ACC112 (cell line): ENCODE measurements around the gene CCDC116.
"Not testable (repeated sequence)": the region's sequence is repeated elsewhere in the genome, so short reads cannot be mapped to it uniquely, and the experiment has no call there.

ENCODE experiments used
- H2AFZ ChIP-seq: fragments of 200-600 bp; sonication (generic); one replicate; pipeline ENCODE4 v1.6.0; 2017; ENCODE audit warnings: antibody characterized with exemption, low read length; ENCODE audit not compliant: unreplicated experiment
- H3K27ac ChIP-seq: fragments of 200-600 bp; sonication (generic); 2 replicates; pipeline ENCODE4 v1.5.1; 2014; ENCODE audit warnings: low read depth, mild to moderate bottlenecking, antibody characterized with exemption, low read length, moderate library complexity
- H3K27me3 ChIP-seq: fragments of 200-600 bp; sonication (generic); 2 replicates; pipeline ENCODE4 v1.6.1; 2014; ENCODE audit warnings: mild to moderate bottlenecking, antibody characterized with exemption, low read length, moderate library complexity, mixed read lengths; ENCODE audit not compliant: insufficient read depth
- H3K36me3 ChIP-seq: fragments of 200-600 bp; sonication (generic); 2 replicates; pipeline ENCODE4 v1.6.1; 2016; ENCODE audit warnings: mild to moderate bottlenecking, antibody characterized with exemption, low read length, moderate library complexity, mixed read lengths; ENCODE audit not compliant: insufficient read depth
- H3K4me1 ChIP-seq: fragments of 200-600 bp; sonication (generic); one replicate; pipeline ENCODE4 v1.6.1; 2016; ENCODE audit warnings: low read length, mixed read lengths; ENCODE audit not compliant: insufficient read depth, unreplicated experiment, control insufficient read depth
- H3K4me3 ChIP-seq: fragments of 200-600 bp; sonication (generic); 2 replicates; pipeline ENCODE4 v1.5.1; 2014; ENCODE audit warnings: mild to moderate bottlenecking, low read depth, low read length
- H3K79me2 ChIP-seq: fragments of 200-600 bp; sonication (generic); one replicate; pipeline ENCODE4 v1.6.0; 2016; ENCODE audit warnings: low read length; ENCODE audit not compliant: control insufficient read depth, unreplicated experiment, insufficient read depth

CCDC116 gene

GRCh38 chr22:21611210-21611977 lies 21.2 kb upstream of the CCDC116 start:
- H3K79me2 ChIP-seq: peaks cover 63% of the 10 kb centered on the region
- no peaks in the 10 kb centered on the region for H3K27me3 ChIP-seq

GRCh38 chr22:21612858-21613257 lies 19.7 kb upstream of the CCDC116 start:
- no peaks in the 10 kb centered on the region for H3K4me1 ChIP-seq
- H3K4me3 ChIP-seq: no peak overlapping the region
- no peaks in the 10 kb centered on the region for H3K27me3 ChIP-seq
- no peak overlapping the region for H2AFZ ChIP-seq
- H3K27ac ChIP-seq: no peak overlapping the region
- peaks cover 54% of the 10 kb centered on the region for H3K79me2 ChIP-seq
- no peaks in the 10 kb centered on the region for H3K36me3 ChIP-seq

More at GRCh38 chr22:21611210-21611977, 21.2 kb upstream of the CCDC116 start:
- Histone ChIP-seq H3K4me1 (no peaks in the 10 kb centered on the region), H3K4me3 (no peak overlapping the region), H3K27ac (no peak overlapping the region), H3K36me3 (no peaks in the 10 kb centered on the region), H2AFZ (no peak overlapping the region)

GRCh38 chr22:21613553-21614233 lies 18.9 kb upstream of the CCDC116 start:
- H3K27me3 ChIP-seq: no peaks in the 10 kb centered on the region
- H3K79me2 ChIP-seq: peaks cover 52% of the 10 kb centered on the region
- H3K4me3 ChIP-seq: no peak overlapping the region
- H3K4me1 ChIP-seq: no peaks in the 10 kb centered on the region
- no peaks in the 10 kb centered on the region for H3K36me3 ChIP-seq
- H2AFZ ChIP-seq: no peak overlapping the region
- no peak overlapping the region for H3K27ac ChIP-seq

DNA sequence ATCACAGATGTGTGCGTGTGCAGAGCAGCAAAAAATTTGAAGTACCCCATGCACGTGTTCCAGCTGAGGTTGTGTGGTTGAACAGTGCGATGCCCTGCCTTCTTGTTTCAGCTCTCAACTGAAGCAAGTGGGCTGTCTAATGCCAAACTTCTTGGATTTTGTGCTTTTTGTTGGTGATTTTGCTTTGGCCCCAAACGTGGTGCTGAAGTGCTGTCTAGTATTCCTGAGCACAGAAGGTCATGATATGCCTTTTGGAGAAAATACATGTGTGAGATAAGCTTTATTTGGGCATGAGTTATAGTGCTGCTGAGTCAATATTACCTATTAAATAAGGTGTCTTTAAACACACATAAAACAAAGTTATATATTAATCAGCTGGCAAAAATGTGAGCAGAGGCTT lies 16.8 kb upstream of the CCDC116 start:
- Histone ChIP-seq H3K79me2 (peaks cover 50% of the 10 kb centered on the region), H3K27ac (no peak overlapping the region), H2AFZ (no peak overlapping the region), H3K27me3 (no peaks in the 10 kb centered on the region), H3K4me1 (no peaks in the 10 kb centered on the region), H3K36me3 (no peaks in the 10 kb centered on the region), H3K4me3 (no peak overlapping the region)

DNA sequence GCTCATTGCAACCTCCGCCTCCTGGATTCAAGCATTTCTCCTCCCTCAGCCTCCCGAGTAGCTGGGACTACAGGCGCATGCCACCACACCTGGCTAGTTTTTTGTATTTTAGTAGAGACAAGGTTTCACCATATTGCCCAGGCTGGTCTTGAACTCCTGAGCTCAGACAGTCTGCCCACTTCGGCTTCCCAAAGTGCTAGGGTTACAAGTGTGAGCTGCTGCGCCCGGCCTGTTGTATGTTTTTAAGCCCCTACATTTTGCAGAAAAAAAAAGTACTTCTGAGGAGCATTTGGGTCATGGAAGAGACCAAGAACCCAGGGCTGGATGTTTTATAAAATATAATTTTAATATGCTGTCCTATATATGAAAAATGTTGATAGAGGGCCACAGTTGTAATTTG lies 15.2 kb upstream of the CCDC116 start:
- H2AFZ ChIP-seq, H3K27me3 ChIP-seq, H3K27ac ChIP-seq, H3K4me1 ChIP-seq, H3K4me3 ChIP-seq, H3K36me3 ChIP-seq: not testable (repeated sequence)
- H3K79me2 ChIP-seq: peaks cover 44% of the 10 kb centered on the region

- H3K4me1 ChIP-seq: no peaks in the 10 kb centered on the region
- no peaks in the 10 kb centered on the region for H3K27me3 ChIP-seq
- no peak overlapping the region for H2AFZ ChIP-seq
- H3K79me2 ChIP-seq: peaks cover 22% of the 10 kb centered on the region
- no peaks in the 10 kb centered on the region for H3K36me3 ChIP-seq
- H3K4me3 ChIP-seq: no peak overlapping the region
- H3K27ac ChIP-seq: no peak overlapping the region
Observed at GRCh38 chr22:21621025-21621424, 11.5 kb upstream of the CCDC116 start.

DNA sequence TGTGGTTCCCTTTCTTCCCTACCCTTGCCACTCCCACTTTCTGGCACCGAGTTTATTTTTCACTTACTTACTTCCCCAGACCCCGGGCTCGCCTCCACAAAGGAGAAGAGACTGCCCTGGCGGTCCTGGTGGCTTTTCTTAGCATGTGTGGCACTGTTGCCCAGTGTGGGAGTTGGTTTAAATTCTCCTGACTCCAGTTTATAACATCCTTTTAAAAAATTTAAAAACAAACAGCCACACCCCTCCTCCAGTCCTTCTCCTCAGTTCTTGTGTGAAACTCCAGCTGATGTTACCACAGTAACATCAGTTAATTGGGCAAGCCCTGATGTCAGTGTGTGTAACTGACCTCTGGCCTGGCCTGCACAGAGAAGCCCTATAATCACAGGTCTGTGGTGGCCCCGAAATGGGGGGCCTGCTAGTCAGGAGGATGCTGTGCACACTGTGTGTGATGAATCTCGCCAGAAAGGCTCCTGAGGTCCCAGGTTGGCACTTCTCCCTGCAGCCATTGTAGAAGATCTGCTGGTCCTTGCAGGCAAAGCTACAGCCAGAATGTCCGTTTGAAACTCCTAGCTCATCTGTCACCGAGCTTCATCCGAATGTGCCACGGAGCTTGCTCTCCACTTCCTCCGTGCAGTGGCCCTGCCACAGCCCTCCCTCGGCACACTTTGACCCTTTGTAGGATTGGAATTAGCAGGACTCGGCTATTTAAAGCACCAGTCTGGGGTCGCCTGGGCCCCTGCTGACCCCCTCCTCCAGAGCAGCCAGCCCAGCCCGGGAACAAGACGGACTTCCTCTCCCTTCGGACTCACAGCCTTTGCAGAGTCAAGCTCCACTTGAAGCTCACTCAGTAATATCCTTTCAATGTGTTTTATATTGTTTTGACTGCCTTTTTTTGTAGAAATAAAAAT lies 10.3 kb upstream of the CCDC116 start:
- Histone ChIP-seq H2AFZ (no peak overlapping the region), H3K36me3 (no peaks in the 10 kb centered on the region), H3K4me1 (no peaks in the 10 kb centered on the region), H3K4me3 (no peak overlapping the region), H3K27me3 (no peaks in the 10 kb centered on the region), H3K27ac (no peak overlapping the region), H3K79me2 (peaks cover 23% of the 10 kb centered on the region)

- no peaks in the 10 kb centered on the region for H3K27me3 ChIP-seq
- H2AFZ ChIP-seq: no peak overlapping the region
- no peaks in the 10 kb centered on the region for H3K36me3 ChIP-seq
- H3K4me1 ChIP-seq: no peaks in the 10 kb centered on the region
- H3K27ac ChIP-seq: no peak overlapping the region
- H3K4me3 ChIP-seq: no peak overlapping the region
- peaks cover 24% of the 10 kb centered on the region for H3K79me2 ChIP-seq
Observed at GRCh38 chr22:21622919-21623647, 9.5 kb upstream of the CCDC116 start.

DNA sequence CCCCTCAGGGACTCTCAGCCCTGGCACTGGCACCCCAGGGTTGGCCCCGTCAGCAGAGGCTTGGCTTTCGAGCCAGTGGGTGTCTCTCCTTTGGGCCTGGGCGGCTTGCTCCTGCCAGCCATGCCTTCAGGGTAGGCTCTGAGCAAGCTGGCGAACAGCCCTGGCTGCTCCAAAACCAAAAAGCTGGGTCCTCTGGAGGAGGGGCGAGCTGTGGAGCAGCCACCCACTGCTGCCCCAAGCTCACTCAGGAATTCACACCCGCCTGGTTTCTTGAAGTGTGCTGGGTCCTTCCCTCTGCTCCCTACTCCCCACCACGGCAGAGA lies 9.0 kb upstream of the CCDC116 start:
- no peaks in the 10 kb centered on the region for H3K27me3 ChIP-seq

DNA sequence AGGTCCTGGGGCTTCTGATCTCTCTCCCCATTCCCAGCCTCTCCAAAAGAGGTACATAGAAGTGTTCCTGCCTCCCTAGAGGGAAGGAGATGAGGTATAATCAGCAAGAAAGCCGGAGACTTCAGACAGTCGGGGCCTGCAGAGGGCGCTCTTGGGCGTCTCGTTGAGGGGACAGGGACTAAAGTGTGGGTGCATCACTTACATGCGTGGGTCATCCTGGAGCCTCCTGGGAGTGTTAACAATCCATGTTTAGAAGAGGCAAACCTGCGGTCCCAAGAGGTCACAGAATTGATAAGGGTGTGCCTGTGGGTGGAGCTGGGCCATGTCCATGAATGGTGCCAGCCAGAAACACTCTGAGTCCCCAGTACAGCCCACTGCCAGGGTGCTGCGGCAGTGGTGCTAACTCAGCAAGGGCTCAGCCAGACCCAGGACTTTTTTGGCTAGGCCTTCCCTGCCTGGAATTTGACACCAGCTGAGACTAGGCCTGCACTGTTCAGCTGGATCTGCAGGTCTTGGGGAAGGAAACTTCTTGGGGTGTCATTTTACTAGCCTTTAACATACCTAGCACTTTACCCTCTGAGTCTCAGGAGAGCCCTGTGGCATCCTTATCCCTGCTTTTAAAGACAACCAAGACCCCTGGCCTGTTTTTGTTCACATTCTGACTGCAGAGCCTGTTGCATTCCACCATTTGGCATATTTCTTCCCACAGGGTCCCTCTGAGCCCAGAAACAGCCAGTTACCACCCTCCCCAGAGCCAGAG lies 8.3 kb upstream of the CCDC116 start:
- Histone ChIP-seq H3K27me3 (no peaks in the 10 kb centered on the region), H3K36me3 (no peaks in the 10 kb centered on the region), H3K4me1 (no peaks in the 10 kb centered on the region), H3K79me2 (peaks cover 29% of the 10 kb centered on the region), H3K27ac (no peak overlapping the region), H2AFZ (no peak overlapping the region), H3K4me3 (no peak overlapping the region)

More for the DNA sequence above, 9.0 kb upstream of the CCDC116 start:
- H3K36me3 ChIP-seq: no peaks in the 10 kb centered on the region
- no peaks in the 10 kb centered on the region for H3K4me1 ChIP-seq
- H3K79me2 ChIP-seq: peaks cover 29% of the 10 kb centered on the region
- H3K27ac ChIP-seq: no peak overlapping the region
- no peak overlapping the region for H3K4me3 ChIP-seq
- no peak overlapping the region for H2AFZ ChIP-seq
